ENCODE results near the gene ZNF783. TPM values are rescaled to one million over a fixed set of nuclear protein-coding genes. Genes with fewer than 3 reads are reported as not detected.

The ZNF783 gene
- total RNA-seq, 1 experiment from 2014 or later: 15.8 TPM

DNA sequence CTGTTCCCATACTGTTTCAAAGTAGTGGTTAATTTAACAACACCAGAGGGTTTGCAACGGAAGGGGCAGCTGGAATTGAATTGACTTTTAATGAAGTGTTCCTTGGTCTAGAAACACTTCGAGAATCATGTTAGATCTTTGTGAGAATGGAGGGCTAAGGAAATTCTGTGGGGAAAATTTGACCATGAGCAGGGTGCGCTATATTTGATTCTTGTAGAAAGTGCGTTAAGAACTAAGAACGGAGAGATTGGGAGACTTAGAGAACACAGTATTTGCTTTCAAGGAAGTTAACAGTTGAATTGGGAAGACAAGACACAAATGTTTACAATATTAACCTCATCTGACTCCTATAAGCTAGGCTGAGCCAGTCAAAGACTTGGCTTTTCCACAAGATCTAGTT is 21.4 kb upstream of the ZNF783 start:
- Histone ChIP-seq H3K4me1 (replicated peaks; ENCODE audit: insufficient read depth) (peaks cover 38% of the 10 kb centered on the region), H2AFZ (no peak overlapping the region), H3K9me2 (ENCODE audit: insufficient read depth) (no peaks in the 10 kb centered on the region), H3K4me2 (peak overlapping the region; percentile 93), H3K36me3 (ENCODE audit: low read depth) (peaks cover 9% of the 10 kb centered on the region), H3K9me3 (ENCODE audit: insufficient read depth, low read depth) (peaks cover 7% of the 10 kb centered on the region; the same call in 1 of the 2 replicates), H3F3A (ENCODE audit: insufficient read depth, low read depth) (peaks cover 23% of the 10 kb centered on the region), H4K20me1 (ENCODE audit: insufficient read depth) (peaks cover 11% of the 10 kb centered on the region; the same call in 1 of the 2 replicates), H3K79me2 (ENCODE audit: low read depth) (peaks cover 59% of the 10 kb centered on the region), H3K27ac (no peak overlapping the region), H3K4me3 (peak overlapping the region; percentile 95), H3K27me3 (ENCODE audit: insufficient read depth, low read depth) (no peaks in the 10 kb centered on the region)
- DNase-seq: no peak
- ChIA-PET POLR2A (ENCODE audit: unreplicated experiment) (interaction anchor here (0.6 kb wide), 1 partner anchor 305 kb away, joined by 5 read pairs; no protein-coding TSS in a partner anchor), CTCF (no interaction called here)
- intact Hi-C loops (cut with micrococcal nuclease; ENCODE audit: unreplicated experiment): no loop called here
- TF ChIP-seq, protein P1, sequence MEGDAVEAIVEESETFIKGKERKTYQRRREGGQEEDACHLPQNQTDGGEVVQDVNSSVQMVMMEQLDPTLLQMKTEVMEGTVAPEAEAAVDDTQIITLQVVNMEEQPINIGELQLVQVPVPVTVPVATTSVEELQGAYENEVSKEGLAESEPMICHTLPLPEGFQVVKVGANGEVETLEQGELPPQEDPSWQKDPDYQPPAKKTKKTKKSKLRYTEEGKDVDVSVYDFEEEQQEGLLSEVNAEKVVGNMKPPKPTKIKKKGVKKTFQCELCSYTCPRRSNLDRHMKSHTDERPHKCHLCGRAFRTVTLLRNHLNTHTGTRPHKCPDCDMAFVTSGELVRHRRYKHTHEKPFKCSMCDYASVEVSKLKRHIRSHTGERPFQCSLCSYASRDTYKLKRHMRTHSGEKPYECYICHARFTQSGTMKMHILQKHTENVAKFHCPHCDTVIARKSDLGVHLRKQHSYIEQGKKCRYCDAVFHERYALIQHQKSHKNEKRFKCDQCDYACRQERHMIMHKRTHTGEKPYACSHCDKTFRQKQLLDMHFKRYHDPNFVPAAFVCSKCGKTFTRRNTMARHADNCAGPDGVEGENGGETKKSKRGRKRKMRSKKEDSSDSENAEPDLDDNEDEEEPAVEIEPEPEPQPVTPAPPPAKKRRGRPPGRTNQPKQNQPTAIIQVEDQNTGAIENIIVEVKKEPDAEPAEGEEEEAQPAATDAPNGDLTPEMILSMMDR (conservative IDR thresholded peaks at IDR 0.05): no peak
- TF ChIP-seq EZH2 (IDR thresholded peaks at IDR 0.05; ENCODE audit: low read depth): no peak
- no TSS peak for BruUV-seq (replicated peaks)

DNA sequence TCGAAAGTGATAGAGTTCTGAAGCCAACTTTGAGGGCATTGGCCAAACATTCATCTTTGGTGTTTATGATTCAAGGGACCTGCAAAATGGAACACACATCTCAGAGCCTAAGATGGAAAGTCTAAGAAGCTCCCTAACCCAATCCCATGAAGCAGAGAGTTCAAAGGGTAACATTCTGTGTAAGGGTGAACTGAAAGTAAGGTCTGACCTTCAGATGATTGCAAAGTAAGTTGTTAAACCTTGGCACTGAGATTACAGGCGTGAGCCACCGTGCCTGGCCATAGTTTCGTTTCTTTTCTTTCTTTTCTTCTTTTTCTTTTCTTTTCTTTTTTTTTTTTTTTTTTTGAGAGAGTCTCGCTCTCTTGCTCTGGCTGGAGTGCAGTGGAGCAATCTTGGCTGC is 20.3 kb upstream of the ZNF783 start:
- no peak for DNase-seq
- peaks cover 32% of the 10 kb centered on the region for H3K4me1 ChIP-seq (replicated peaks; ENCODE audit: insufficient read depth)
- TF ChIP-seq EZH2 (IDR thresholded peaks at IDR 0.05; ENCODE audit: low read depth): no peak
- TF ChIP-seq, protein P1 (conservative IDR thresholded peaks at IDR 0.05): no peak
- peaks cover 69% of the 10 kb centered on the region for H3K79me2 ChIP-seq (ENCODE audit: low read depth)
- H3K27me3 ChIP-seq (ENCODE audit: insufficient read depth, low read depth): no peaks in the 10 kb centered on the region
- H4K20me1 ChIP-seq (ENCODE audit: insufficient read depth): peaks cover 13% of the 10 kb centered on the region; the same call in 1 of the 2 replicates
- no peak overlapping the region for H3K27ac ChIP-seq
- no peak overlapping the region for H3K4me3 ChIP-seq
- H3K36me3 ChIP-seq (ENCODE audit: low read depth): peaks cover 13% of the 10 kb centered on the region
- peaks cover 7% of the 10 kb centered on the region; the same call in 1 of the 2 replicates for H3K9me3 ChIP-seq (ENCODE audit: insufficient read depth, low read depth)
- peaks cover 21% of the 10 kb centered on the region for H3F3A ChIP-seq (ENCODE audit: insufficient read depth, low read depth)
- ChIA-PET POLR2A (ENCODE audit: unreplicated experiment) (no interaction called here), CTCF (no interaction called here)
- no TSS peak for BruUV-seq (replicated peaks)
- no peaks in the 10 kb centered on the region for H3K9me2 ChIP-seq (ENCODE audit: insufficient read depth)
- intact Hi-C loops (cut with micrococcal nuclease; ENCODE audit: unreplicated experiment): no loop called here
- no peak overlapping the region for H2AFZ ChIP-seq
- H3K4me2 ChIP-seq: peak overlapping the region; percentile 93; the same call in 1 of the 2 replicates

DNA sequence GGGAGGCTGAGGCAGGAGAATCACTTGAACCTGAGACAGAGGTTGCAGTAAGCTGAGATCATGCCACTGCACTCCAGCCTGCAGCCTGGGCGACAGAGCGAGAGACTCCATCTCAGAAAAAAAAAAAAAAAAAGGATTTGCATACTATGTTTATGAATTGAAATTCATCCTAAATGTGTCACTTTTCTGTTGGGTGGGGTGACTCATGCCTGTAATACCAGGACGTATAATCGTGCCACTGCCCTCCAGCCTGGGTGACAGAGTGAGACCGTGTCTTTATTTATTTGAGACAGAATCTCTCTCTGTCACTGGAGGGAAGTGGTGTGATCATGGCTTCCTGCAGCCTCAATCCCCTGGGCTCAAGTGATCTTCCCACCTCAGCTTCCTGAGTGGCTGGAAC is 16.8 kb upstream of the ZNF783 start:
- ChIA-PET CTCF (no interaction called here), POLR2A (ENCODE audit: unreplicated experiment) (no interaction called here)
- no peaks in the 10 kb centered on the region for H3K27me3 ChIP-seq (ENCODE audit: insufficient read depth, low read depth)
- TF ChIP-seq, protein P1 (conservative IDR thresholded peaks at IDR 0.05): no peak
- TF ChIP-seq EZH2 (IDR thresholded peaks at IDR 0.05; ENCODE audit: low read depth): no peak
- no peak overlapping the region for H3K4me2 ChIP-seq
- intact Hi-C loops (cut with micrococcal nuclease; ENCODE audit: unreplicated experiment): no loop called here
- no peak overlapping the region for H3K27ac ChIP-seq
- H3F3A ChIP-seq (ENCODE audit: insufficient read depth, low read depth): peaks cover 14% of the 10 kb centered on the region; the same call in 1 of the 2 replicates
- peaks cover 7% of the 10 kb centered on the region; the same call in 1 of the 2 replicates for H3K9me3 ChIP-seq (ENCODE audit: insufficient read depth, low read depth)
- peak in 1 of 2 experiments; percentile 62 for DNase-seq
- H4K20me1 ChIP-seq (ENCODE audit: insufficient read depth): peaks cover 29% of the 10 kb centered on the region
- no peak overlapping the region for H3K4me3 ChIP-seq
- no peak overlapping the region for H2AFZ ChIP-seq
- H3K9me2 ChIP-seq (ENCODE audit: insufficient read depth): no peaks in the 10 kb centered on the region
- peaks cover 7% of the 10 kb centered on the region for H3K4me1 ChIP-seq (replicated peaks; ENCODE audit: insufficient read depth)
- peaks cover 13% of the 10 kb centered on the region for H3K36me3 ChIP-seq (ENCODE audit: low read depth)
- no TSS peak for BruUV-seq (replicated peaks)
- peaks cover 78% of the 10 kb centered on the region for H3K79me2 ChIP-seq (ENCODE audit: low read depth)

Measured in PC-9 (cell line).